ENCODE measurements around the gene LHFPL3.
"Not testable (repeated sequence)": the region's sequence is repeated elsewhere in the genome, so short reads cannot be mapped to it uniquely, and the experiment has no call there.

Gene LHFPL3

DNA sequence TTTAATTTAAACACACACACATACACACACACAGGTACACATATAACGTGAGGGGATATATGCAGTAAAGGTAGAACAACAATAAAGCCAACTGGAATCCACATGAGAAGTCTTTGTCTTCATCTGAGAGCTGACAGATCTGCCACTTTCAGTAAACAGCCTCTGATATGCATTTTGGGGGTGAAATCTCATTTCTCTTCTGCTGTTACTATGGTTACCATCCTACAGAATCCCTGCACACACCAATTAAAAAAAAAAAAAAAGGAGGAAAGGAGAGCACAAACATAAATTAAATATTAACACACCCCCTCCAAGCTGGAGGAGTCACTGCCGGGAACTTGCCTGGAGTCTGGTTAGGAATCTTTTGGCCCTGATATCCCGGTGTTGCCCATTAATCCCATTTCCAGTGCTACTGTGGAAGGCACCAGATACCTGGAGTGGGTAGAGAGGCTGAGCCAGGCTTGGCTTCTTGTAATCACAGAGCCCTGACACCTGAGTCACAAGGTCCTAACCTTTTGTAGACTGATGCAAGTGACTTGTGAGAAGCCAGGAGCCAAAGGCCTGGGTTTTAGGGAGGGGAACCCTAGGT, 169.1 kb downstream of the LHFPL3 start:
- no peak for DNase-seq

DNA sequence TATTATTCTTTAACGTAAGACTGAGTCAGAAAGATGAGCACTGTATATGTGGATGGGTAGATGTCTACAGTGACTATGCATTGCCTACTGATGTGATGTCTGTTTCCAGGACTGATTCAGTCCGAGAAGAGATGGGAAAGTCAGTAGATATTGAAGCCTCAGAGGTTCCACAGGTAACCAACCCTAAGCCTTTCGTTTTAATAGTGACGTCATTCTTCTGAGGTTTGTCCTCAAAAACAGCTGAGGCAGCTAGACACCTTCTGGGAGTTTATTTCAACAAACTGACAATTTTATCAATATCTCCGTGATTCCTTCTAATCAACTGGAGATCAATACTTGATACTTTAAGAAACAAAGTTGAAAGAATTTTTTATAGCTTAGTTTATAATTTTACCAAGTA, 171.6 kb downstream of the LHFPL3 start:
- no peak for DNase-seq

DNA sequence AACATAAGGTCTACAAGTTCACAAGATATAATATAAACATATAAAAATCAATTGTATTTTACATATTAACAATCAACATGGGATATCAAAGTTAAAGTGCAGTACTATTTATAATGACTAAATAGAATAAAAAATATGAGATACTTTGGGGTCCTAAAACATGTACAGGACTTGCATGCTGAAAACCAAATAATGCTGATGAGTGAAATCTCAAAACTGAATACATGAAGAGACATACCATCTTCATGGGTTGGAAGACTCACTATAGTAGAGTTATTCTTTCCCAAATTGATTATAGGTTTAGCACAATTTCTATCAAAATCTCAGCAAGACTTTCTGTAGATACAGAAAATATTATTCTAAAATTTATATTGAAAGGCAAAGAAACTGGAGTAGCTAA, 181.5 kb downstream of the LHFPL3 start:
- no peak for DNase-seq

DNA sequence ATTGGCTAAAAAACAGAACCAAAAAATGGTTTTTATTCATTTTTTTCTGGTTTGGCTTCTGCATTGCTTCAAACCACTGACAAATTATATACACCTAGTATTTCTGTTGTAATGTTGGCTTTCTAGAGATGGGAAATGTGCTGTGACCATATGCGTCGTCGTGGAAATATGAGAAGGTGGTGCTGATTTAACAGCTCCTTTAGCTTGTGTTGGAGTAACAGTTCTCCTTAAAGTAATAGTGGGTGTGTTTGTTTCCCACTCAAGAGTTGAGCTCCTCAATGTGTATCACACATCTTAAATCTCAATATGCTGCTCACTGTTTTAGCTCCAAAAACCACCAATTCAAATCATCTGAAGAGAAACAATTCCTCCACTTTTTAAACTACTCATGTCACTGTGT, 196.4 kb downstream of the LHFPL3 start:
- DNase-seq: no peak

DNA sequence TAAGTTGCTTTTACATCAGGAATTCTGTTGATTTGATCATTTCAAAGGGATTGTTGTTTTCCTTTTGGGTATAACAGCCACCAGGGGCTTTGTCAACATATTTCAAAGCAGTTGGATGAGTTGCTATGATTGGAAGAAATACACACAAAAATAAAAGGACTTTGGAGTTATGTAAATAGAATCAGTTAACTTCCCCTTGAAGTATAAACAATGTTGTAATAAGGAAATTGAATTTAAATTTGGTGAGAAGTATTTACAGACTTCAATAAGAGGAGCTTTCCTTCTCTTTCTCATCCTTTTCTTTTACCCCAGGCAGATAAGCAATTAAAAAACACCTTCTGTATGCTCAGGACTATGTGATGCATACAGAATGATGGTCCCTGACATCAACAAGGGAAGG, 199.7 kb downstream of the LHFPL3 start:
- DNase-seq: no peak

DNA sequence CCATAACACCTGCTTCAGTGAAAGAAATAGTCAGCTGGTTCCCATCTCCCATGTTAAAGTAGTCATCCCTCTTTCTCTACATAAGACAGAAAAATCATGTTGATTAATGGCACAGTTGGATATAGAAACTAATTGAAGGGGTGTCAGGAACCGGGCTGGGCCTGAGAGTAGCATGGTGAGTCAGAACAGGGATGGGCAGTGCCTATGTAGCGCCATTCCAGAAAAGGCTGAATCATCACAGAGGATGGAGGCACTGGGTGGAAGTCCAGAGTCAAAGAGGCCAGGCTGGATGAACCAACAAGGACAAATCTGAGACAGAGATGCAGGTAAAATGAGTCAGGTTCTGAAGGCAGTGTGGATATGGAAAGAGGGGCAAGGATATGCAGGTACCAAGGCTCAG, 201.2 kb downstream of the LHFPL3 start:
- DNase-seq: no peak

DNA sequence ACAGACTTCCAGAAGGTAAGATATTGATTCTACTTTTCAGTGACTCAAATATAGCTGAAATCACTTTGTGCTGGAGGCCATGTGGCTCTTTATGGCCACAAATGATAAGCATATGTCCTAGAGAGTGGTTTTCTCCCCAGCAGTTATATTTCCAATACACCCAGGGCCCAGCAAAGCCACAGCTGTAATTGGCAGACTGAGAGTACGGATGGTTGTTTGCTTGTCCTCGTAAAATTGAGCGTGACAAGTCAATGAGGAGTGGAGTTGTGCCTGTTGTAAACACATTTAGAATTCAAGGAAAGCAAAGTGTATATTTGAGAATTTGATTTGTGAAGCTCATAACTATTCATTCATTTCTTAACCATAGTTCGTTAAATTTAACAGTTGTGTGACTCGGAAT, 201.8 kb downstream of the LHFPL3 start:
- DNase-seq: no peak

DNA sequence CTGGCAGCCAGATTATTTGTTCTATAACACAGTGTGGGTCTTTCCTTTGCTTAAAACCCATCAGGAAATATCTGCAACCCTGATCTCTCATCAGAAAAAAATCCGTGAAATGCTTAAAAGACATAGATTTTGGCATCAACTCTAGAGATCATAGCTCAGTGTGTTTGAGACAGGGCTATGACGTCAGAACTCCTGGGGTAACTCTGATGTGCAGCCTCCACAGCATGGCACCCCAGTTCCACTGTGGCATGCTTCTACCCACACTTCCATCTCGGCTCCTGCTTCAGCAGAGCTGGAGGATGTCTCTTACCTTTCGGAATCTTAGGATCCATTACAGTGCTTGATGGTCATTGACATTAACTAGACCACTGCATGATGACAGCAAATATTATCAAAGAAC, 205.7 kb downstream of the LHFPL3 start:
- DNase-seq: no peak

DNA sequence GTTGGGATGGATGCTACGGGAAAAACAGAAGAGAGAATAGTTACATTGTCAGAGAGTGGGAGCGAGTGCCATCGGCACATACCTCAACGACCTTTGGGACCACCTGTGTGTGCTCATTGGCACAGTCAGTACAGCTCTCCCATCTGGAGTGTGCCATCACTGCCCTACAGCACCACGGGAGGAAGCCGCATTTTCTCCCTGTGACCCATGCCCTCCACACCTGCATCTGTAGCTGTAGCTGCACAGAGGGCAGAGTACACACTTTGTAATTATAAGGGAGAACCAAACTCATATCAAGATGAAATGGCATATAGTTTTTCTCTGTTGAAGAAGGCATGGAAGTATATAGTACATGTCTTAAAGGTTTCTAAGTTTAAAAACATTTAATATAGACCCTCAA, 207.4 kb downstream of the LHFPL3 start:
- no peak for DNase-seq

DNA sequence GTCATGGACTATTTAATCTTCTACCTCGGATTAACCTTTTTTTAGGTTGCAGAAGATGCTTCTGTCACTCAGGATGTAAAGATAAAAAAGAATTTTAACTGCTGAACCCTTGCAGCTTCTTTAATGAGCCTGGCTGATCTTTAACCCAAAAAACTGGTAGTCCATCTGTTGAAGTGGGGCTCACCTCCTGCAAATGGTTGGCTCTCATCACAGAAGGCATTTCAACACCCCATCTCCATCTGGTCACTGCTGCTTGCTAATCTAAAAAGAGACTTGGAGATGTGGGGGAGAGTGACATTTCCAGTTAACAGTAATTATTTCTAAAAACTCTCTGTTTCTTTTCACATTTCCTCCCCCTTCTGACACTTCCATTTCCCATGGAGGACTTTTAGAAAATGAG, 208.6 kb downstream of the LHFPL3 start:
- no peak for DNase-seq

DNA sequence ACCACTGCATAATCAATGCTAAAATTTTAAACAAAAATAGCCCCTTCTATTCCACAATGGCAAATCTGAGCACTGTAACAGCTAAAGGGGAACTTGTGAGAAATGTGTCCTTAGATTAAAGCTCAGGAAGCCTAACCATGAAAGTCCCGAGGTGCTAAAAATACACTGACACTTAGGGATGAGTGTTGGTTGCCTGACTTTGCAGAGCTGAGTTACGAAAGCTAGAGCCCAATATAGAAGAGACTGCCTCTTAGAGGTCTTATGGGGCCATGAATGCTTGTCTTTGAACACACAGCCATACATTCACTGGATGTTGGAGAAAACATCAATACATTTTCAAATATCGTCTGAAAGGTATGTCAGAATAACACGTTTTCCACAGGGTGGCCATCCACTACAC, 209.7 kb downstream of the LHFPL3 start:
- no peak for DNase-seq

DNA sequence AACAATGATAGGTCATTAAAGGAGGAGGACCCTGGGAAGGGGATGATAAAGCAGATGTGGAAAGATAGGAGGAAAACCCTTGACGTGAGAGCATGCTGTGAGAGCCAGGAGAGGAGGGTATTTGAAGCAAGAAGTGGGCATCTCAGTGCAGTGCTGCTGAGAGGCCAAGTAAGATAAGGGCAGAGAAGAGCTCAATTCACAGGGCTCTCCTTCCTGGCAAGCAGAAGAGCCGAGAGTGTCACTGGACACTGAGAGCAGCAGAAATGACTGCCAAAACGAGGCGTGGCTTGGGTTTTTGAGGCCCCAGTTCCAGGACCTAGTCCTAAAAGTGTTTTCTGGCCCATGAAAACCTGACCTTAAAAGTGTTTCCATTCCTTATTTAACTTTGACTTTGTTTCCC, 213.5 kb downstream of the LHFPL3 start:
- no peak for DNase-seq

DNA sequence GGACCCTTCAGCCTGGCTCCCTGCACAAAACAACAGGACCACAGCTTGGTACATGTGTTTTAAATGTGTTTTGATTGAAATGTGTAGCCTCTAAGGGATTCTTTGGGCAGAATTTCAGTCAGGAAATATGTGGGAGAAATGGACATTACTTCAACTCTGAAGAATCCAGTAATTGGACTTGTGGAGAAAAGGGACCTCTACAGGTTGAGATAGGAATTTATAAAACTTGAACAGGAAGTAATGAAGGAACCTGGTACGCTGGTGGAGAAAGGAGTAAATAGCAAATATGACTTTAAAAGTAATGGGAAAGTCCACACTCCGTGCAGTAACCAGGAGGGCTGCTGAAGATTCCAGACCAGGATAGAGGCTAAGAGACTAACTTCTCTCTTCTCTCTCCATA, 220.5 kb downstream of the LHFPL3 start:
- DNase-seq: no peak

DNA sequence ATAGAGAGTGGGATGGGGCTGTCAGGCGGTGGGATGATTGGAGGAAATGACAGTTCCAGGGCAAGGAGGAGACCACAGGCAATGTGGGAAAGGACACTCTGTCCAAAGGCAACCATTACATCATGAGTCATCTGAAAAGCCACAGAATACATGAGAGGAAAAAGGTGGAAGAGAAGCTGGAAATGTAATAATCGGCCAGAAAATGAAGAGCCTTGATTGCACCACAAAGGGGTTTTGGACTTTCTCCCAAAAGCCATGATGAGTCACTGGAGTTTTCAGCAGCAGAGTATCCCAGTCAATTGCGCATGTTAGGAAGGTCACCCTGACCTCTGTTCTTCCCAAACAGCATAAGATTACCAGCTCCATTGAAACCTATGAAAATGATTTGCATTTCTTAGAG, 222.0 kb downstream of the LHFPL3 start:
- no peak for DNase-seq

DNA sequence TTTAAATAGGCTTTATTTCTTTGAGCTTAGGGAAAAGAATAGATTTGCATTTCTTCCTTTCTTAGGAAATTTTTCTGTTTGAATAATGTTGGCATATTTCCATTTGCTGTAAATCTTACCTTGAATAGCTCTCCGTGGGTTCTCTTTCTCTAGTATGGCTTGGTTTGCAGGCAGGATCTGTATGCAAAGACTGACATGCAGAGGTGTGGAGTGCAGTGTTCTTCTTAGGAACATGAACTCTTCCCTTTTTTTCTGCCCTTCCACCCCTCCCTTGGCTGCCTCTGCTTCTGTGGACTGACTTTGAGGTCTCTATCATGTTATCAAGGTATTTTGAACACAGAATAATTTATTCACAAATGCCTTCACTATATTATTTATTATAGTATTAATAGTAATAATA, 222.8 kb downstream of the LHFPL3 start:
- DNase-seq: no peak

DNA sequence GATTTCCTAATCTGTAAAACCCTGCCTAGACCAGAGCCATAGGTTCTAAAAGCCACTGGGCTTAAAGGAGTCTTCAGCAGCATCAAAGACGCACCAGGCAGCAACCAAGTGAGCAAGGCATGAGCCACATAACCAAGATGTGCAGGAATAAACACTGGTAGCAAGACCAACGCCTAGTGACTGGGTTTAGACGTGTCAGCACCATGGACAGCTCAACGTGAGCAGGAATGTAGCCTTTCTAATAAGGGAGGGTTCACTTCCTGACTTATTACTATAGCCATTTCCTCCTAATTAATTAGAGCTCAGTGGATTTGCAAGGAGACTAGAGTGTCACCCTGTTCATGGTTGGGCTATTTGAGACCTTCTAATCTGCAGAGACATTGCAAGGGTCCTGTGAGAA, 223.7 kb downstream of the LHFPL3 start:
- DNase-seq: no peak

DNA sequence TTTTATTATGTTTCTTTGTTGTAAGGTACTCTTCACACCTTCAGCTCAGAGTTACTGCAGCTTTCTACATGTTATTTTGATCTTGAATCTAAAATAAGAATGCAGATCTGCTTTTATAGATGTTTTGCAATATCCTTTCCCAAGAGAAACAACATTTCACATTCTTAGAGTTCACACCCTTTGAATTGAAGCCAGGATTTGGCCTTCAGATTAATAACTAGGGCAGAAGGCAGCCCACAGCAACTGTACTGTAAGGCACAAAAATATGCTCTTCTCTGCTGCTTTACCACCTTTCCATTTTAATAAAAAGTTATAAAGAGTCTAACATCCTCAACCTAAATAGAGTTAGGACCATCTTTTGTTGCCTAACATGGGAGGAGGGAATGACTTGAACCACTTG, 224.7 kb downstream of the LHFPL3 start:
- DNase-seq: no peak

DNA sequence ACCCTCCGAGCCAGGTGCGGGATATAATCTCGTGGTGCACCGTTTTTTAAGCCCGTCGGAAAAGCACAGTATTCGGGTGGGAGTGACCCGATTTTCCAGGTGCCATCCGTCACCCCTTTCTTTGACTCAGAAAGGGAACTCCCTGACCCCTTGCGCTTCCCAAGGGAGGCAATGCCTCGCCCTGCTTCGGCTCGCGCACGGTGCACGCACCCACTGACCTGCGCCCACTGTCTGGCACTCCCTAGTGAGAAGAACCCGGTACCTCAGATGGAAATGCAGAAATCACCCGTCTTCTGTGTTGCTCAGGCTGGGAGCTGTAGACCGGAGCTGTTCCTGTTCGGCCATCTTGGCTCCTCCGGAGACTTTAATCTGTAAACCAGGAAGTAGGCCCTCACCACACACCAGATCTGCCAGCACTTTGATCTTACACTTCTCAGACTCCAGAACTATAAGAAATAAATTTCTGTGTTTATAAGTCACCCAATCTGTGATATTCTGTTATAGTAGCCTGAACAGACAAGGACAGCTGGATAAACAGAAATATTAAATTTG, 235.0 kb downstream of the LHFPL3 start:
- DNase-seq: not testable (repeated sequence)

DNA sequence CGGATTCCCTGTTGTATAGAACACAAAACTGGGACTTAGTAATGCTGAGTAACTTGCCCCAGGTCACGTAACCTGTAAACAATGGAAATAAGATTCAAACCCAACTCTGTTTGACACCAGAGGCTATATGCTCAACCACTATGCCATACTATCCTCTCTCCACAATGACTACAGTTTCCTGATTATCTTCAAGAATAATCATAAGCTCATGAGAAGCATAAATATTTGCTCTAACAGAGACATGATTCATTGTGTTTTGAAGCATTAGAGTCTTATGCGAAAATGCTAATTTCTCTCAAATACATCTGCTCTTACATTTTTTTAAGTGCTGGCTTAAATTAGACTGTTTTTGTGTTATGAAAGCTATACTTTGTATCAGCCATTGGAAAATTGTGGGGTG, 241.3 kb downstream of the LHFPL3 start:
- DNase-seq: no peak

DNA sequence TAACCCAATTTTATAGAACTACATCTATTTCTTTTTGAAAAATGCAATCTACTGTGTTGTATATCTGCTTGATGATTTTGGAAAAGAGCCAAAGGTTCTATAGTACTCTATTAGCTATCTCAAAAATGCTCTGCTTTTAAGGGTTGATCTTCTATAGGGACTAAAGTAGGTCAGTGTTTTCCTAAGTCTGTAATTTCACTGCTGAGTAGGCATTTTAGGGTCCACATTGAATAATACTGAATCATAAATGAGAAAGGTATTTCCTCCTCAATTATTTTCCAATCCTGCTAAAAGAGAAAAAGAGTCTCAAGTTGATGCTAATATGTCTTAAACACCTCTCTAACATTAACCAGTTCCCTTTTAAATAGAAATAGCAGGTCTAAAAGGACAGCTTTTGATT, 244.2 kb downstream of the LHFPL3 start:
- DNase-seq: no peak

DNA sequence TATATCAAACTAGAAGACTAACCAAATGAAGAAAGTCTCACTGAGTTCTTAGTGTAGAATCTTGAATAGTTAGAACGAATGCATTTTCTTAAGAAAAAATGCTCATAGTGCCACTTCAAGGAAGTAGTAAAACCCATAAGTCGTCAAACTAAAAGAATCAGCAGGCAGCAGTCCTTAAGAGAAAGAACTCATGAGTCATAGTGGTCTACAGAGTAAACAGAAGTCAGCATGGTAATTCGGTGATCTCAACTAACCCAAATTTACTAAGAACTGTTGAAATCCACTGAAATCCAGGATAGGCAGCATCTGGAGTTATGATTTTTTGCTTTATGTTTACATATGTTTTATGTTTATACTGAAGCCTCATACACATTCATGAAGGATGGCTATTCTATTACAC, 256.2 kb downstream of the LHFPL3 start:
- DNase-seq: no peak

DNA sequence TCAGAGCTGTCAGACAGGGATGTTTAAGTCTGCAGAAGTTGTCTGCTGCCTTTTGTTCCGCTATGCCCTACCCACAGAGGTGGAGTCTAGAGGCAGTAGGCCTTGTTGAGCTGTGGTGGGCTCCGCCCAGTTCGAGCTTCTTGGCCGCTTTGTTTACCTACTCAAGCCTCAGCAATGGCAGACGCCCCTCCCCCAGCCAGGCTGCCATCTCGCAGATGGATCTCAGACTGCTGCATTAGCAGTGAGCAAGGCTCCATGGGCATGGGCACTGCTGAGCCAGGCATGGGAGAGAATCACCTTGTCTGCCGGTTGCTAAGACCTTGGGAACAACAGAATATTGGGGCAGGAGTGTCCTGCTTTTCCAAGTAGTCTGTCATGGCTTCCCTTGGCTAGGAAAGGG, 267.2 kb downstream of the LHFPL3 start:
- not testable (repeated sequence) for DNase-seq

DNA sequence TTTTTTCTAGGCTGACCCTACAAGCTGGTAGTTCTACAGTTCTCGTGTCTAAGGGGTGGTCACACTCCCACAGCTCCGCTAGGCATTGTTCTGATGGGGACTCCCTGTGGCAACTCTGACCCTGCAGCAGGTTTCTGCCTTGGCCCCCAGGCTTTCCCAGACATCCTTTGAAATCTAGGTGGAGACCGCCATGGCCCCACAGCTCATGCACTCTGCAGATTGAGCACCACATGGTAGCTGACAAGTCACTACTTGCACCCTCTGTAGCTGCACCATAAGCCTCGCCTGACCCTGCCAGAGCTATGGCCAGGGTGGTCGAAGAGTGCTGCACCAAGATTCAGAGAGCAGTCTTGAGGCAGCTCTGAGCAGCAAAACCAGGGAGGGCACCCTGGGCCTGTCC, 275.6 kb downstream of the LHFPL3 start:
- DNase-seq: no peak

DNA sequence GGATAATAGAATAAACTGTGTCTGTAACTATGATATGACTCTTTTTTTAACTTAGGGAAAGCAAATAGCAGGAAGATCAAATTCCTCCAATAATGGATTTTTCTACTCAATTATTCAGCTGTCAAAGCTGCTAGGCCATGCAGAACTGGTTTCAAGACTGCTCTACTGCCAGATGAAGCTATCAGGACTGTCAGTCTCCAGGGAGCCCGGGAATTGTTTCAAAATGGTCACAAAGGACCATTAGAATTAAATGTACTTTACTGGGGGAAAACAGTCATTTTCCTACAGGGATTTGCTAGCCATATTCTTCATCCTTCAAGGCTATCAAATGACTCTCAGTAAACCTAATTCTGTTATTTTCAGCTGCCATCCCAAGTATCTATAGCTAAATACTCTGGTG, 276.3 kb downstream of the LHFPL3 start:
- no peak for DNase-seq

DNA sequence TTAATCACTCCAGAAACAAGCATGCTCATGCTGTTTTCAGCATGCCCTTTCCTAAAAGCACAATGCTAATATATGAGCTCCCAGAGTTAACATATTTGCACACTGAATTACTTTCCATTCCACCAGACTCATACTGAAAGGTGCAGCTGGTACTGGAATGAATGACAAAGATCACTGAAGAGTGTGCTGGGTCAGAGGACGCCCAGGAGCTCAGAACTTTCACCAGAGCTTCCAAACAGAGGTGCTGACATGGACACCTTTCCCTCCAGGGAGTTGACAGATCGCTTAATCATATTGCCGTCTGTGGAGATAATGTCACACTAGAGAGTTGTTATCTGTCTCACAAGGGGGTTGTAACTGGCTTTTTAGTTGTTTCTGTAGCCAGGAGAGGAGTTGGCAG, 292.9 kb downstream of the LHFPL3 start:
- DNase-seq: no peak

DNA sequence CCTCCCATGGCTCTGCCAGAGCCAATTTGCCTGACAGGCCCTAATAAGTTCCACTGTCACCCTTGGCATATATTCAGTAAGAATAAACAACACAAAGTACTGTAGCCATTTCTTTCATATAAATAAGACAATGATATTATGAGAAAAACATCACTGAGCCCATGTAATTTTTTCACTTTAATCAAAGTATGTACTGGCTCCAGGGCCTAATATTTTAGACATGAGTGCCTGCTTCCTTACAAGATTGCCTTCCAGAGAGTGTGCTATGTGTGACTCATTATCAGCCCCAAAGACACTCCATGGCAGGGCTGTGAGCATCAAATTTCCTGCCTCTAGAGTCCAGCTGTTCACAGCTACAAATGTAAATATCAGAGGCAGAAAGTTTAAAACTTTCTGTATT, 297.6 kb downstream of the LHFPL3 start:
- no peak for DNase-seq
